B cell (primary cell): ENCODE results near the gene ADAMTS14.
"Not testable (repeated sequence)": the region's sequence is repeated elsewhere in the genome, so short reads cannot be mapped to it uniquely, and the experiment has no call there.

ENCODE experiments used
- CTCF ChIP-seq: fragments of 200-600 bp; IDR thresholded peaks from one replicate; pipeline ENCODE4 v1.8.0; 2022; ENCODE audit warnings: antibody characterized with exemption, mild to moderate bottlenecking
- EZH2 ChIP-seq: IDR thresholded peaks from 2 replicates; pipeline ENCODE4 v1.6.1; 2012; ENCODE audit warnings: borderline replicate concordance, low read depth, mild to moderate bottlenecking, moderate library complexity, low read length; ENCODE audit not compliant: insufficient read depth, poor library complexity, severe bottlenecking

DNA sequence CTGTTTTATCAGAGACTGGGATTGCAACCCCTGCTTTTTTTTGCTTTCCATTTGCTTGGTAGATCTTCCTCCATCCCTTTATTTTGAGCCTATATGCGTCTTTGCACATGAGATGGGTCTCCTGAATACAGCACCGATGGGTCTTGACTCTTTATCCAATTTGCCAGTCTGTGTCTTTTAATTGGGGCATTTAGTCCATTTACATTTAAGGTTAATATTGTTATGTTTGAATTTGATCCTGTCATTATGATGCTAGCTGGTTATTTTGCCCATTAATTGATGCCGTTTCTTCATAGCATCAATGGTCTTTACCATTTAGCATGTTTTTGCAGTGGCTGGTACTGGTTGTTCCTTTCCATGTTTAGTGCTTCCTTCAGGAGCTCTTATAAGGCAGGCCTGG is 29.0 kb upstream of the ADAMTS14 start:
- not testable (repeated sequence) for TF ChIP-seq CTCF, EZH2
